ENCODE data around the gene TUBA4A.
A peak's percentile ranks its signal among the peaks of the same experiment; 100 is the strongest.

Gene TUBA4A

GRCh38 chr2:219206328-219207133 is 47.2 kb downstream of the TUBA4A start, which contains the start of gene ZFAND2B (continued):
- TF ChIP-seq ZNF16 (tag by site-specific recombination; IDR thresholded peaks at IDR 0.05; ENCODE audit: low read depth) (no peak), WT1 (tag by site-specific recombination; IDR thresholded peaks at IDR 0.05) (0 out of 2 replicates have a peak, but pooled peaks have one; percentile 9), ZNF112 (tag by site-specific recombination; IDR thresholded peaks at IDR 0.05) (no peak), ZNF398 (tag by site-specific recombination; IDR thresholded peaks at IDR 0.05) (no peak), ZNF664 (tag by site-specific recombination; IDR thresholded peaks at IDR 0.05) (no peak), IKZF3 (tag by site-specific recombination; IDR thresholded peaks at IDR 0.05) (no peak), ZBTB17 (tag by site-specific recombination; IDR thresholded peaks at IDR 0.05) (peak; percentile 61), ZBTB44 (tag by site-specific recombination; IDR thresholded peaks at IDR 0.05) (no peak), ZNF561 (tag by site-specific recombination; IDR thresholded peaks at IDR 0.05; ENCODE audit: borderline replicate concordance) (0 out of 2 replicates have a peak, but pooled peaks have one; percentile 70), SETDB1 (IDR thresholded peaks at IDR 0.05; ENCODE audit: insufficient read length, low read length) (no peak), ZNF311 (tag by site-specific recombination; IDR thresholded peaks at IDR 0.05; ENCODE audit: borderline replicate concordance) (no peak), ZNF133 (tag by site-specific recombination; IDR thresholded peaks at IDR 0.05) (no peak), KLF16 (tag by site-specific recombination; IDR thresholded peaks at IDR 0.05) (0 out of 2 replicates have a peak, but pooled peaks have one; percentile 65), ZBTB11 (tag by site-specific recombination; conservative IDR thresholded peaks at IDR 0.05; ENCODE audit: low read depth) (no peak), ZNF23 (tag by site-specific recombination; IDR thresholded peaks at IDR 0.05; ENCODE audit: borderline replicate concordance) (no peak), ZNF658 (tag by site-specific recombination; IDR thresholded peaks at IDR 0.05) (no peak), ZNF544 (tag by site-specific recombination; IDR thresholded peaks at IDR 0.05) (no peak), ZNF202 (tag by site-specific recombination; IDR thresholded peaks at IDR 0.05; ENCODE audit: borderline replicate concordance) (no peak), ZNF341 (tag by site-specific recombination; IDR thresholded peaks at IDR 0.05; ENCODE audit: low read depth) (no peak), KLF1 (tag by site-specific recombination; IDR thresholded peaks at IDR 0.05) (peak; percentile 52), ZNF560 (tag by site-specific recombination; IDR thresholded peaks at IDR 0.05; ENCODE audit: borderline replicate concordance) (no peak), ZNF157 (tag by site-specific recombination; IDR thresholded peaks at IDR 0.05) (no peak), GLI4 (tag by site-specific recombination; IDR thresholded peaks at IDR 0.05) (no peak), ZNF18 (tag by site-specific recombination; IDR thresholded peaks at IDR 0.05) (no peak)
- TF ChIP-seq, protein P1, sequence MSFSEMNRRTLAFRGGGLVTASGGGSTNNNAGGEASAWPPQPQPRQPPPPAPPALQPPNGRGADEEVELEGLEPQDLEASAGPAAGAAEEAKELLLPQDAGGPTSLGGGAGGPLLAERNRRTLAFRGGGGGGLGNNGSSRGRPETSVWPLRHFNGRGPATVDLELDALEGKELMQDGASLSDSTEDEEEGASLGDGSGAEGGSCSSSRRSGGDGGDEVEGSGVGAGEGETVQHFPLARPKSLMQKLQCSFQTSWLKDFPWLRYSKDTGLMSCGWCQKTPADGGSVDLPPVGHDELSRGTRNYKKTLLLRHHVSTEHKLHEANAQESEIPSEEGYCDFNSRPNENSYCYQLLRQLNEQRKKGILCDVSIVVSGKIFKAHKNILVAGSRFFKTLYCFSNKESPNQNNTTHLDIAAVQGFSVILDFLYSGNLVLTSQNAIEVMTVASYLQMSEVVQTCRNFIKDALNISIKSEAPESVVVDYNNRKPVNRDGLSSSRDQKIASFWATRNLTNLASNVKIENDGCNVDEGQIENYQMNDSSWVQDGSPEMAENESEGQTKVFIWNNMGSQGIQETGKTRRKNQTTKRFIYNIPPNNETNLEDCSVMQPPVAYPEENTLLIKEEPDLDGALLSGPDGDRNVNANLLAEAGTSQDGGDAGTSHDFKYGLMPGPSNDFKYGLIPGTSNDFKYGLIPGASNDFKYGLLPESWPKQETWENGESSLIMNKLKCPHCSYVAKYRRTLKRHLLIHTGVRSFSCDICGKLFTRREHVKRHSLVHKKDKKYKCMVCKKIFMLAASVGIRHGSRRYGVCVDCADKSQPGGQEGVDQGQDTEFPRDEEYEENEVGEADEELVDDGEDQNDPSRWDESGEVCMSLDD (tag by site-specific recombination; IDR thresholded peaks at IDR 0.05), result no peak
- TF ChIP-seq, protein P2, sequence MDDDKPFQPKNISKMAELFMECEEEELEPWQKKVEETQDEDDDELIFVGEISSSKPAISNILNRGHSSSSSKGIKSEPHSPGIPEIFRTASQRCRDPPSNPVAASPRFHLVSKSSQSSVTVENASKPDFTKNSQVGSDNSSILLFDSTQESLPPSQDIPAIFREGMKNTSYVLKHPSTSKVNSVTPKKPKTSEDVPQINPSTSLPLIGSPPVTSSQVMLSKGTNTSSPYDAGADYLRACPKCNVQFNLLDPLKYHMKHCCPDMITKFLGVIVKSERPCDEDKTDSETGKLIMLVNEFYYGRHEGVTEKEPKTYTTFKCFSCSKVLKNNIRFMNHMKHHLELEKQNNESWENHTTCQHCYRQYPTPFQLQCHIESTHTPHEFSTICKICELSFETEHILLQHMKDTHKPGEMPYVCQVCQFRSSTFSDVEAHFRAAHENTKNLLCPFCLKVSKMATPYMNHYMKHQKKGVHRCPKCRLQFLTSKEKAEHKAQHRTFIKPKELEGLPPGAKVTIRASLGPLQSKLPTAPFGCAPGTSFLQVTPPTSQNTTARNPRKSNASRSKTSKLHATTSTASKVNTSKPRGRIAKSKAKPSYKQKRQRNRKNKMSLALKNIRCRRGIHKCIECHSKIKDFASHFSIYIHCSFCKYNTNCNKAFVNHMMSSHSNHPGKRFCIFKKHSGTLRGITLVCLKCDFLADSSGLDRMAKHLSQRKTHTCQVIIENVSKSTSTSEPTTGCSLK (tag by site-specific recombination; IDR thresholded peaks at IDR 0.05), result no peak
